Gastrocnemius medialis (tissue), 4 donors: ENCODE results near the gene C16orf54. TPM values are rescaled to one million over a fixed set of nuclear protein-coding genes. Genes with fewer than 3 reads are reported as not detected.
"Not testable (repeated sequence)": the region's sequence is repeated elsewhere in the genome, so short reads cannot be mapped to it uniquely, and the experiment has no call there.

ENCODE experiments used
- ATAC-seq, 2 donors: fragments of 150-250 bp; one replicate each; pipeline ENCODE4 v1.9.1; 2016
- DNase-seq, 2 donors: peaks; one replicate each; pipeline ENCODE4 v3.0.0-alpha.2; 2019
- H3K27ac ChIP-seq, 4 donors: fragments of 200-600 bp; sonication (generic); 1 replicate in 1 of 4; 2 replicates in 3 of 4; pipeline ENCODE4 v1.5.1; 2016 to 2018; ENCODE audit warnings: mild to moderate bottlenecking in 2 of 4, moderate library complexity in 1 of 4
- H3K27me3 ChIP-seq, 3 donors: fragments of 200-600 bp; sonication (generic) in 2 of 3; 1 replicate in 1 of 3; 2 replicates in 2 of 3; pipeline versions ENCODE4 v1.5.1 to v1.6.0; 2016 to 2019; ENCODE audit warnings: mild to moderate bottlenecking in 1 of 3, moderate library complexity in 1 of 3
- H3K36me3 ChIP-seq, 2 donors: fragments of 200-600 bp; sonication (generic) in 1 of 2; one replicate each; pipeline ENCODE4 v1.5.1; 2017 to 2018
- H3K4me1 ChIP-seq, 2 donors: fragments of 200-600 bp; sonication (generic) in 1 of 2; one replicate each; pipeline ENCODE4 v1.5.1; 2016 to 2017; ENCODE audit warnings: mild to moderate bottlenecking in 2 of 2
- H3K4me3 ChIP-seq, 4 donors: fragments of 200-600 bp; sonication (generic) in 3 of 4; 1 replicate in 1 of 4; 2 replicates in 3 of 4; pipeline ENCODE4 v1.5.1; 2016 to 2019; ENCODE audit warnings: mild to moderate bottlenecking in 2 of 4
- H3K9me3 ChIP-seq, 3 donors: fragments of 200-600 bp; sonication (generic) in 2 of 3; 1 replicate in 1 of 3; 2 replicates in 2 of 3; pipeline ENCODE4 v1.5.1; 2016 to 2019
- POLR2A ChIP-seq, 2 donors: fragments of 450-650 bp; IDR thresholded peaks; one replicate each; pipeline ENCODE4 v1.6.1; 2017; ENCODE audit warnings: antibody characterized with exemption in 2 of 2, mild to moderate bottlenecking in 2 of 2, moderate library complexity in 2 of 2
- in situ Hi-C, 4 donors: fragments of 200-750 bp; cut with MboI; loops; one replicate each; pipeline versions ENCODE4 v1.15.0 to v1.8.0; 2017; ENCODE audit warnings: low sequenced_read_pairs in 4 of 4
- intact Hi-C: fragments of 100-400 bp; cut with DNase I; formaldehyde crosslinking; loops from one replicate; pipeline ENCODE4 v1.15.1; 2023; ENCODE audit warnings: low total_unique reads
- total RNA-seq, 4 donors: library from RNA; depleted of rRNA; stranded (reverse); fragments of >200 nt; gene quantifications; one replicate each; pipeline versions ENCODE4 v1.1.0 to v1.2.3, GENCODE V29; 2016
- TF ChIP-seq, protein P1 (sequence below), 5 experiments: fragments of 450-650 bp in 3 of 5; fragments of 200-600 bp in 2 of 5; sonication (generic) in 2 of 5; IDR thresholded peaks in 4 of 5; conservative IDR thresholded peaks in 1 of 5; 1 replicate in 4 of 5; 2 replicates in 1 of 5; pipeline ENCODE4 v1.5.1; 2016 to 2019; ENCODE audit warnings: antibody characterized with exemption in 5 of 5, mild to moderate bottlenecking in 3 of 5, moderate library complexity in 3 of 5

Gene C16orf54
- total RNA-seq, 4 donors from 2014 or later, result 0.26 to 0.31 TPM; not detected in 2

DNA sequence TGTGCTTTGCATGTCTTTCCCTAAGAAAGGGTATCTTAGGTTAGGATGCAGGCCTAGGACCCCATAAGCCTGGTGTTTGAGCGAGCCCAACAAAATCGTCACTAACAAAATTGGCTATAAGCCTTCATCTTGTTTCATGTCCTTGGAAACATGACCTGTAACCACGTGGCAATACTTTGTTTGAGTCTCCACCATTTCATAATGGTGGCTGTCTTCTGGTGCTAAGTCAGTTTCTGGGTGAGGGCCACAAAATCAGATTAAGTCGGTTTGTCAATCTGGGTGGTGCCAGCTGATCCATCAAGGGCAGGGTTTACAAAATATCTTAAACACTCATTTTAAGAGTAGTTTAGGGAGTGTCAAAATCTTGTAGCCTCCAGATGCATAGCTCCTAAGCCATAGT lies 33.0 kb downstream of the C16orf54 start:
- H3K4me3 ChIP-seq, result no peak overlapping the region
- DNase-seq (no peak), ATAC-seq (no peak)
- H3K4me1 ChIP-seq, result peaks cover 0 to 3% of the 10 kb centered on the region in 2 donors
- no peaks in the 10 kb centered on the region for H3K27me3 ChIP-seq
- in situ Hi-C loops, result loop anchor here in 1 of 4 donors (10.0 kb wide), 1 partner anchor 72 kb away; no protein-coding TSS in a partner anchor
- H3K36me3 ChIP-seq, result no peaks in the 10 kb centered on the region
- TF ChIP-seq, protein P1, sequence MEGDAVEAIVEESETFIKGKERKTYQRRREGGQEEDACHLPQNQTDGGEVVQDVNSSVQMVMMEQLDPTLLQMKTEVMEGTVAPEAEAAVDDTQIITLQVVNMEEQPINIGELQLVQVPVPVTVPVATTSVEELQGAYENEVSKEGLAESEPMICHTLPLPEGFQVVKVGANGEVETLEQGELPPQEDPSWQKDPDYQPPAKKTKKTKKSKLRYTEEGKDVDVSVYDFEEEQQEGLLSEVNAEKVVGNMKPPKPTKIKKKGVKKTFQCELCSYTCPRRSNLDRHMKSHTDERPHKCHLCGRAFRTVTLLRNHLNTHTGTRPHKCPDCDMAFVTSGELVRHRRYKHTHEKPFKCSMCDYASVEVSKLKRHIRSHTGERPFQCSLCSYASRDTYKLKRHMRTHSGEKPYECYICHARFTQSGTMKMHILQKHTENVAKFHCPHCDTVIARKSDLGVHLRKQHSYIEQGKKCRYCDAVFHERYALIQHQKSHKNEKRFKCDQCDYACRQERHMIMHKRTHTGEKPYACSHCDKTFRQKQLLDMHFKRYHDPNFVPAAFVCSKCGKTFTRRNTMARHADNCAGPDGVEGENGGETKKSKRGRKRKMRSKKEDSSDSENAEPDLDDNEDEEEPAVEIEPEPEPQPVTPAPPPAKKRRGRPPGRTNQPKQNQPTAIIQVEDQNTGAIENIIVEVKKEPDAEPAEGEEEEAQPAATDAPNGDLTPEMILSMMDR (IDR thresholded peaks at IDR 0.05 in 4 of 5, conservative IDR thresholded peaks at IDR 0.05 in 1 of 5), result no peak
- TF ChIP-seq POLR2A (IDR thresholded peaks at IDR 0.05), result no peak
- intact Hi-C loops, result no loop called here
- H3K9me3 ChIP-seq, result no peaks in the 10 kb centered on the region
- H3K27ac ChIP-seq, result no peak overlapping the region

DNA sequence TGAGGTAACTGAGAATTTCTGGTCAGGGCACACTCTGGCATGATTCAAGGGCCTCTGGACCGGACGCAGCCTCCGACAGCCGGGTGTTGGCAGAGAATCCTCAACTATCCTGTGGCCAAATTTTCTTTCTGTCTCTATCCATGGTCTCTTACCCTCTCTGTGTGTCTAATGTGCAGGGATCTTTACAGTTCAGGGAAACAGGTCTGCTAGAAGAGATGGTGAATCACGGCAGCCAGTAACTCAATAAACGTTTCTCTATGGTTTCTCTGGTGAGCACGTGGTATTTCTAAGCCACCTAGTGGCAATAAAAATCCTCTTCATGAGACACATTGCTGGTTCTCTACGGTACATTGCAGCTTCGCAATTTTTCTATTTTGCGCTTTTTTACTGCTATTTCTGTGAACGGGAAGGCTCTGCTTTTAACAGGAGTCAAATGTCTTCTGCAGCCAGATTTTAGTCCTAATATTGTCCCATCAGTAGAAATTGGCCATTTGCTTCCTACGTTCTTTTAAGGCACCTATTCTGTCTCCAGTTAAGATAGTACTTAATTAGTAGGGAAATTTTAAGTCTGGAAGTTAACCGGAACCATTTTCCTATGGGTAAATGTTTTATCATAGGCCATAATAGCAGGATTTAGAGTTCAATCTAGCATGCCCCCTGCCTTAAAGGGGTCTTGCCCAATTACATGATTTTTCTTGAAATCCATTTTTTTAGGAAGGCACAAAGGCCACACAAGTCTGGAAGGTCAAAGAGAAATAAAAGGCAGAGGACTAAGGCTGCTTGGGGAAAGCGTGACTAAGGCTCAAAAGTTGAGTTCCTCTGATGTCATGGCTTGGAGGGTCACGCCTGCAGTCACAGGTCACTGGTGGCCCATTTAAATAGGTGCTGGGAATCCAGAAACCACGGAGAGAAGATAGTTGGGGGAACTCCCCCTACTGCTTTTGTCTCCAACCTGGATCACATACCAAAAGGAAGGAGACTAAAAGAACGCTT lies 35.3 kb downstream of the C16orf54 start:
- no peak for DNase-seq
- Histone ChIP-seq H3K27me3 (no peaks in the 10 kb centered on the region), H3K4me1 (peaks cover 0 to 3% of the 10 kb centered on the region in 2 donors), H3K36me3 (no peaks in the 10 kb centered on the region), H3K4me3 (peak overlapping the region in 2 of 4 donors; percentile 19 to 25), H3K27ac (no peak overlapping the region), H3K9me3 (no peaks in the 10 kb centered on the region)
- in situ Hi-C loops (loop anchor here in 1 of 4 donors (10.0 kb wide), 1 partner anchor 74 kb away; no protein-coding TSS in a partner anchor), intact Hi-C loops (no loop called here)
- TF ChIP-seq, protein P1 (IDR thresholded peaks at IDR 0.05 in 4 of 5, conservative IDR thresholded peaks at IDR 0.05 in 1 of 5), result peak; percentile 58 to 69 (median 64)
- TF ChIP-seq POLR2A (IDR thresholded peaks at IDR 0.05), result no peak
- ATAC-seq, result peak; percentile 93 to 100

DNA sequence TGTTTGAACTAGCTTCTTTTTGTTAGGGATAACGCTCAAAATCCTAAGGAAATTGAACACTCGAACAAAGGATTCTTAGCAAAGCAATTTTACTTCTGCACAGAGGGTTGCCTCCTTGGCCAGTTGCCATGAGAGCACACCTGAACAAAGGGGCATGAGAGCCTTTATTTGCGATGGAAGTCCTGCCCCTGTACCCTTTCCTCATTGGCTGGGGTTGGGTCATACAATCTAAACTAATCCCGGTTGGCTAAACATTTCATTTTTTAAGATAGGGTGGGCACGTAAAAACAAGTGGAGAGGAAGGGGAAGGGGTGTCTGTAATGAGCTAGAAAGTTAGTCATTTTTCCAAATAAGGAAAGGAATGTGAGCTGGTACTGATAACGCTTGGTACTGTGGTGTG lies 36.1 kb downstream of the C16orf54 start:
- DNase-seq, H3K36me3 ChIP-seq, H3K4me3 ChIP-seq, ATAC-seq, H3K27me3 ChIP-seq, intact Hi-C loops, H3K9me3 ChIP-seq, H3K4me1 ChIP-seq, H3K27ac ChIP-seq: not testable (repeated sequence)
- in situ Hi-C loops, result loop anchor here in 2 of 4 donors (10.0 kb wide), 2 partner anchors 75 to 315 kb away; partner anchors contain the start of gene C16orf92 (in 1 of the 2)

DNA sequence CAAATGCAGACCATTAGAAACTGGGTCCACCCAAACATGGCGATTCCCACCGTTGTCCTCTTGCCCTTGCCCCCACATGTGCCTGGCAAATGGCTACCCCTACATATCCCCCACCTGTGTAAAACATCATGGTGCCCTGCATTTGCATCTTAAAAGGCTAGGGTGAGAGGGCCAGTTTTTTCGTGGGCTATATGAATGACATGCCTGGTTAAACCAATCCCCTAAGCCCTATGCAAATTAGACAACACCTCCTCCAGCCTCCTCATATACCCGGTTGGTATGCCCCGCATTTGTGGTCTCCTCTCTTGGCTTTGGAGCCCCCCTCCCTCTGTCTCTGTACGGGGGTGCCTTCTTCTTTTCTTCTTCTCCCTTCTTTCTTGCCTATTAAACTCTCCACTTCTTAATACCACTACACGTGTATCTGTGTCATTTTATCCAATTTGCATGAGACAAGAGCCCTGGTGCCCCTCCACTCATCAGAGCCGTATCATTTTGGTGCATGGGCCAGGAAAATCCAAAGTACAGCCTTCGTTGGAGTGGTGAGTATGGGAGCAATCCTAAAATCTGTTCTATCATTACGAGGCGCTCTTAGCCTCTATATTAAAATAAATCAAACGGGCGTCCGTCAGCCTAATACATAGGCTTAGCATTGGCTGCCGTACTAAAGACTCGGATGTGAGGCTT lies 36.7 kb downstream of the C16orf54 start:
- DNase-seq, result no peak

DNA sequence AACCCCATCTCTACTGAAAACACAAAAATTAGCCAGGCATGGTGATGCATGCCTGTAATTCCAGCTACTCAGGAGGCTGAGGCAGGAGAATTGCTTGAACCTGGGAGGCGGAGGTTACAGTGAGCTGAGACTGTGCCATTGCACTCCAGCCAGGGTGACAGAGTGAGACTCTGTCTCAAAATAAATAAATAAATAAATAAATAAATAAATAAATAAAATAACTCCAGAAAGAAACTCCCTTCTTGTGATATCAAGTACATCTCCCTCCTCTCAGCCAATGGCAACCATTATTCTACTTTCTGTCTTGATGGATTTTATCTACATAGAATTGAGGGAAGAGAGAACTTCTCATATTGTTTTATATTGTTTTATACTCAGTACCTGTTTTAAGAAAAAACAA lies 38.6 kb downstream of the C16orf54 start:
- H3K4me3 ChIP-seq, H3K27ac ChIP-seq, ATAC-seq, H3K36me3 ChIP-seq, H3K27me3 ChIP-seq, intact Hi-C loops, H3K4me1 ChIP-seq, DNase-seq, H3K9me3 ChIP-seq: not testable (repeated sequence)
- in situ Hi-C loops, result loop anchor here in 1 of 4 donors (10.0 kb wide), 1 partner anchor 318 kb away; the partner anchor contains the start of gene C16orf92

More for the DNA sequence above, 36.7 kb downstream of the C16orf54 start:
- Histone ChIP-seq H3K4me3 (no peak overlapping the region), H3K9me3 (no peaks in the 10 kb centered on the region), H3K36me3 (no peaks in the 10 kb centered on the region), H3K27me3 (no peaks in the 10 kb centered on the region), H3K27ac (no peak overlapping the region), H3K4me1 (peaks cover 0 to 3% of the 10 kb centered on the region in 2 donors)
- no peak for ATAC-seq
- TF ChIP-seq, protein P1 (IDR thresholded peaks at IDR 0.05 in 4 of 5, conservative IDR thresholded peaks at IDR 0.05 in 1 of 5), result no peak
- no peak for TF ChIP-seq POLR2A (IDR thresholded peaks at IDR 0.05)
- in situ Hi-C loops, result loop anchor here in 1 of 4 donors (10.0 kb wide), 1 partner anchor 316 kb away; the partner anchor contains the start of gene C16orf92
- intact Hi-C loops, result no loop called here
